GM12872 (cell line): Measurements from ENCODE around the gene FLNB.

Experiments used
- CTCF ChIP-seq: IDR thresholded peaks from 3 replicates; pipeline ENCODE4 v1.5.1; 2011; ENCODE audit warnings: low read depth, mild to moderate bottlenecking, low read length, moderate library complexity; ENCODE audit not compliant: insufficient read depth

FLNB gene

GRCh38 chr3:58122936-58123700 lies 114.9 kb downstream of the FLNB start:
- TF ChIP-seq CTCF = no peak

- TF ChIP-seq CTCF = no peak
Observed at GRCh38 chr3:58124387-58124786, 116.2 kb downstream of the FLNB start.

GRCh38 chr3:58129041-58129770 lies 121.0 kb downstream of the FLNB start:
- no peak for TF ChIP-seq CTCF

- TF ChIP-seq CTCF = no peak
Observed at GRCh38 chr3:58130591-58130990, 122.4 kb downstream of the FLNB start.

GRCh38 chr3:58131101-58131825 lies 123.0 kb downstream of the FLNB start:
- TF ChIP-seq CTCF = no peak

- TF ChIP-seq CTCF = no peak
Observed at GRCh38 chr3:58132850-58133249, 124.6 kb downstream of the FLNB start.

GRCh38 chr3:58134468-58134867 lies 126.2 kb downstream of the FLNB start:
- TF ChIP-seq CTCF = no peak
